ENCODE measurements around the gene LEMD3. TPM values are rescaled to one million over a fixed set of nuclear protein-coding genes. Genes with fewer than 3 reads are reported as not detected.

Gene LEMD3
- polyA plus RNA-seq, 1 of the 3 experiments (the other 2 are of a cell fraction): 4.4 TPM

DNA sequence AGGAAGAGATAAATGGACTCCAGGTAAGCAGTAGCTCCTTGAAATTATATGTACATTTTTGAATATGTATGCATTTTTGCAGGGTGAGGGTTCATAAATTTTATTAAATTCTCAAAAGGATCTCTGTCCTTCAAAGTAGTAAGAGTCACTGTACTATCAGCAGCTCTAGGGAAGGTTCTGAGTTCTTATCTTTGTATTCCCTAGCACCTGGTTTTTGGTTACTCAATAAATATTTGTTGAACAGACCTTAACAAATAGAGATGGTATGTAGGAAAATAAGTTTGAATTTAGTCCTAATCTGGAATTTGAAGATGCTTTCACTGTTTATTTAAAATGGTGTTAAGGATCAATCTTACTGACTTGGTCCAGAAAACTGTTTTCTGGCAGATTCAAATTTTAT is 18.3 kb downstream of the LEMD3 start:
- H3K27me3 ChIP-seq (ENCODE audit: insufficient read depth): no peaks in the 10 kb centered on the region
- H3F3A ChIP-seq (replicated peaks; ENCODE audit: insufficient read depth): no peaks in the 10 kb centered on the region
- H3K9ac ChIP-seq: no peak overlapping the region
- H3K4me1 ChIP-seq (ENCODE audit: control insufficient read depth in 1 of 2, insufficient read depth in 2 of 2, low read depth in 1 of 2, low read length in 1 of 2): no peaks in the 10 kb centered on the region
- no peaks in the 10 kb centered on the region for H3K9me2 ChIP-seq
- peaks cover 76% of the 10 kb centered on the region for H3K79me2 ChIP-seq (ENCODE audit: insufficient read depth)
- H4K20me1 ChIP-seq (ENCODE audit: insufficient read depth): 0 out of 2 replicates have a peak, but pooled peaks cover 3% of the 10 kb centered on the region
- TF ChIP-seq FOXM1 (IDR thresholded peaks at IDR 0.05; ENCODE audit: low read depth) (no peak), FOSL2 (IDR thresholded peaks at IDR 0.05; ENCODE audit: borderline replicate concordance, low read depth) (no peak), YY1 (IDR thresholded peaks at IDR 0.05; ENCODE audit: low read depth) (no peak), RFX5 (IDR thresholded peaks at IDR 0.05; ENCODE audit: low read length) (no peak), GATA2 (CRISPR knock-in tag; IDR thresholded peaks at IDR 0.05) (no peak), CHD2 (IDR thresholded peaks at IDR 0.05; ENCODE audit: low read length, partially characterized antibody) (no peak), TCF12 (IDR thresholded peaks at IDR 0.05) (no peak), NFIC (IDR thresholded peaks at IDR 0.05; ENCODE audit: borderline replicate concordance) (no peak), POLR2AphosphoS5 (IDR thresholded peaks at IDR 0.05; ENCODE audit: low read depth, low read length) (no peak), RCOR1 (IDR thresholded peaks at IDR 0.05; ENCODE audit: low read length) (no peak), TAF1 (IDR thresholded peaks at IDR 0.05; ENCODE audit: borderline replicate concordance, low read depth, low read length) (no peak), MAX (IDR thresholded peaks at IDR 0.05; ENCODE audit: low read depth) (no peak), RAD21 (IDR thresholded peaks at IDR 0.05; ENCODE audit: low read length) (no peak), ELF1 (IDR thresholded peaks at IDR 0.05) (no peak), JUND (IDR thresholded peaks at IDR 0.05) (no peak), NRF1 (IDR thresholded peaks at IDR 0.05; ENCODE audit: low read depth, low read length) (no peak), FOXJ3 (CRISPR knock-in tag; IDR thresholded peaks at IDR 0.05) (no peak)
- TF ChIP-seq, protein P1, sequence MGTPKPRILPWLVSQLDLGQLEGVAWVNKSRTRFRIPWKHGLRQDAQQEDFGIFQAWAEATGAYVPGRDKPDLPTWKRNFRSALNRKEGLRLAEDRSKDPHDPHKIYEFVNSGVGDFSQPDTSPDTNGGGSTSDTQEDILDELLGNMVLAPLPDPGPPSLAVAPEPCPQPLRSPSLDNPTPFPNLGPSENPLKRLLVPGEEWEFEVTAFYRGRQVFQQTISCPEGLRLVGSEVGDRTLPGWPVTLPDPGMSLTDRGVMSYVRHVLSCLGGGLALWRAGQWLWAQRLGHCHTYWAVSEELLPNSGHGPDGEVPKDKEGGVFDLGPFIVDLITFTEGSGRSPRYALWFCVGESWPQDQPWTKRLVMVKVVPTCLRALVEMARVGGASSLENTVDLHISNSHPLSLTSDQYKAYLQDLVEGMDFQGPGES (IDR thresholded peaks at IDR 0.05; ENCODE audit: low read depth, low read length): no peak
- TF ChIP-seq, protein P2, sequence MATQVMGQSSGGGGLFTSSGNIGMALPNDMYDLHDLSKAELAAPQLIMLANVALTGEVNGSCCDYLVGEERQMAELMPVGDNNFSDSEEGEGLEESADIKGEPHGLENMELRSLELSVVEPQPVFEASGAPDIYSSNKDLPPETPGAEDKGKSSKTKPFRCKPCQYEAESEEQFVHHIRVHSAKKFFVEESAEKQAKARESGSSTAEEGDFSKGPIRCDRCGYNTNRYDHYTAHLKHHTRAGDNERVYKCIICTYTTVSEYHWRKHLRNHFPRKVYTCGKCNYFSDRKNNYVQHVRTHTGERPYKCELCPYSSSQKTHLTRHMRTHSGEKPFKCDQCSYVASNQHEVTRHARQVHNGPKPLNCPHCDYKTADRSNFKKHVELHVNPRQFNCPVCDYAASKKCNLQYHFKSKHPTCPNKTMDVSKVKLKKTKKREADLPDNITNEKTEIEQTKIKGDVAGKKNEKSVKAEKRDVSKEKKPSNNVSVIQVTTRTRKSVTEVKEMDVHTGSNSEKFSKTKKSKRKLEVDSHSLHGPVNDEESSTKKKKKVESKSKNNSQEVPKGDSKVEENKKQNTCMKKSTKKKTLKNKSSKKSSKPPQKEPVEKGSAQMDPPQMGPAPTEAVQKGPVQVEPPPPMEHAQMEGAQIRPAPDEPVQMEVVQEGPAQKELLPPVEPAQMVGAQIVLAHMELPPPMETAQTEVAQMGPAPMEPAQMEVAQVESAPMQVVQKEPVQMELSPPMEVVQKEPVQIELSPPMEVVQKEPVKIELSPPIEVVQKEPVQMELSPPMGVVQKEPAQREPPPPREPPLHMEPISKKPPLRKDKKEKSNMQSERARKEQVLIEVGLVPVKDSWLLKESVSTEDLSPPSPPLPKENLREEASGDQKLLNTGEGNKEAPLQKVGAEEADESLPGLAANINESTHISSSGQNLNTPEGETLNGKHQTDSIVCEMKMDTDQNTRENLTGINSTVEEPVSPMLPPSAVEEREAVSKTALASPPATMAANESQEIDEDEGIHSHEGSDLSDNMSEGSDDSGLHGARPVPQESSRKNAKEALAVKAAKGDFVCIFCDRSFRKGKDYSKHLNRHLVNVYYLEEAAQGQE (IDR thresholded peaks at IDR 0.05; ENCODE audit: low read depth, low read length): no peak
- H3K36me3 ChIP-seq (replicated peaks in 1 of 2; ENCODE audit: control insufficient read depth in 1 of 2, insufficient read depth in 2 of 2, low read length in 1 of 2): no peaks in the 10 kb centered on the region
- no peak overlapping the region for H3K4me3 ChIP-seq (ENCODE audit: low read depth in 2 of 2, low read length in 1 of 2)
- ChIA-PET POLR2A (no interaction called here), CTCF (interaction anchor here (0.7 to 1.9 kb wide), 2 partner anchors 15 to 386 kb away, joined by 4 to 5 read pairs; no protein-coding TSS in a partner anchor)
- no peak for DNase-seq
- H3K27ac ChIP-seq (ENCODE audit: low read depth in 2 of 2, low read length in 1 of 2): no peak overlapping the region
- no peak overlapping the region for H2AFZ ChIP-seq (ENCODE audit: low read depth)
- no peak overlapping the region for H3K4me2 ChIP-seq
- H3K9me3 ChIP-seq: no peaks in the 10 kb centered on the region

Measured in SK-N-SH (cell line).